ENCODE measurements around the gene TRAPPC10. TPM values are rescaled to one million over a fixed set of nuclear protein-coding genes. Genes with fewer than 3 reads are reported as not detected.
A peak's percentile ranks its signal among the peaks of the same experiment; 100 is the strongest.

TRAPPC10 gene
- total RNA-seq, 1 experiment from 2014 or later: 32.9 TPM

DNA sequence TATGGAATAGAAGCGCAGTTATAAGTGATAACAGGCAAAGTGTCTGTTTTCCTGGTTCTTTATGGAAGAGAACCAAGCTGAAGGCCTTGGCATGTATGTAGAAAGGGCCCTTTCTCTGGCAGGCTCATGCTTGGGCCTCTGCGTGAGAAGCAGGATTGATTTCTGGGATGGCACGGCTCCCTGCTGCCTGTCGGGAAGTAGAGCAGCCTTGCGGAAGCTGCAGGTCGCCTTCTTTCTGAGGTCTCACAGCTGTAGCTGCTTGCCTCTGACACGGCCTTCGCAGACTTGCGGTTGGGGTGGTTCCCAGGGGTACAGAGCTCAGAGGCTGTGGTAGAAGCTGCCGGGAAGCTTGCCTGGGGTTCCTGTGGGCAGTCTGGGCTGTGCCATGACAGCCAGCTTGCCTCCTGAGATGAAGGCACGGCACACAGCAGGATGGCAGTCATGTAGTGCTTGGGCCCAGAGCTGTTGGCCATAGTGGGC lies 39.4 kb downstream of the TRAPPC10 start:
- no peaks in the 10 kb centered on the region for H3K9me3 ChIP-seq (ENCODE audit: control insufficient read depth, low read depth, low read length)
- no peaks in the 10 kb centered on the region for H3K27me3 ChIP-seq (ENCODE audit: insufficient read depth, low read length)
- no peak overlapping the region for H3T11ph ChIP-seq (ENCODE audit: low read length)
- H4K5ac ChIP-seq (ENCODE audit: insufficient read length, low read depth, low read length): no peak overlapping the region
- H3K9me3 Mint-ChIP-seq: no peaks in the 10 kb centered on the region
- H3K23ac ChIP-seq (ENCODE audit: insufficient read length, low read depth, low read length): no peak overlapping the region
- no peaks in the 10 kb centered on the region for H3K23me2 ChIP-seq (ENCODE audit: insufficient read length, low read depth, low read length, poor library complexity, severe bottlenecking)
- H3K9ac ChIP-seq (ENCODE audit: extremely low read depth, insufficient read length, low read length): no peak overlapping the region
- H3K27ac Mint-ChIP-seq: peak overlapping the region in 2 of 3 experiments; percentile 44 to 71; a peak in 2 of 7 replicates
- no peak overlapping the region for H3K27ac ChIP-seq (ENCODE audit: insufficient read length, low read depth, low read length)
- no peak overlapping the region for H2BK120ac ChIP-seq (ENCODE audit: low read depth, low read length, poor library complexity, severe bottlenecking)
- TF ChIP-seq, protein P1, sequence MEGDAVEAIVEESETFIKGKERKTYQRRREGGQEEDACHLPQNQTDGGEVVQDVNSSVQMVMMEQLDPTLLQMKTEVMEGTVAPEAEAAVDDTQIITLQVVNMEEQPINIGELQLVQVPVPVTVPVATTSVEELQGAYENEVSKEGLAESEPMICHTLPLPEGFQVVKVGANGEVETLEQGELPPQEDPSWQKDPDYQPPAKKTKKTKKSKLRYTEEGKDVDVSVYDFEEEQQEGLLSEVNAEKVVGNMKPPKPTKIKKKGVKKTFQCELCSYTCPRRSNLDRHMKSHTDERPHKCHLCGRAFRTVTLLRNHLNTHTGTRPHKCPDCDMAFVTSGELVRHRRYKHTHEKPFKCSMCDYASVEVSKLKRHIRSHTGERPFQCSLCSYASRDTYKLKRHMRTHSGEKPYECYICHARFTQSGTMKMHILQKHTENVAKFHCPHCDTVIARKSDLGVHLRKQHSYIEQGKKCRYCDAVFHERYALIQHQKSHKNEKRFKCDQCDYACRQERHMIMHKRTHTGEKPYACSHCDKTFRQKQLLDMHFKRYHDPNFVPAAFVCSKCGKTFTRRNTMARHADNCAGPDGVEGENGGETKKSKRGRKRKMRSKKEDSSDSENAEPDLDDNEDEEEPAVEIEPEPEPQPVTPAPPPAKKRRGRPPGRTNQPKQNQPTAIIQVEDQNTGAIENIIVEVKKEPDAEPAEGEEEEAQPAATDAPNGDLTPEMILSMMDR (conservative IDR thresholded peaks at IDR 0.05): no peak
- no peak overlapping the region for H3K4me2 ChIP-seq (ENCODE audit: insufficient read depth, insufficient read length, low read length)
- H3K18ac ChIP-seq (ENCODE audit: insufficient read length, low read depth, low read length): no peak overlapping the region
- no peak overlapping the region for H2BK20ac ChIP-seq (ENCODE audit: low read depth, low read length, poor library complexity, severe bottlenecking)
- no CpG with 5 or more reads among the region's 11 CpGs for WGBS (ENCODE audit: extremely low coverage, insufficient read length, low lambda C conversion rate)
- H4K91ac ChIP-seq (ENCODE audit: insufficient read length, low read depth, low read length): no peak overlapping the region
- no peaks in the 10 kb centered on the region for H3K4me1 ChIP-seq (ENCODE audit: insufficient read depth, low read length)
- no peak overlapping the region for H2AFZ ChIP-seq (ENCODE audit: low read length)
- DNase-seq: no peak
- H3K4me3 Mint-ChIP-seq: no peak overlapping the region
- H3K4ac ChIP-seq (ENCODE audit: low read depth, low read length): no peak overlapping the region
- no peaks in the 10 kb centered on the region for H3K4me1 Mint-ChIP-seq
- no peak overlapping the region for H3K56ac ChIP-seq (ENCODE audit: insufficient read length, low read depth, low read length)
- H3K36me3 Mint-ChIP-seq (ENCODE audit: insufficient read depth in 1 of 3, low read depth in 3 of 3): peaks cover 3 to 26% (median 23%) of the 10 kb centered on the region in 3 experiments; a peak in 6 of 7 replicates
- H4K20me1 ChIP-seq (ENCODE audit: control insufficient read depth, insufficient read depth, insufficient read length): peaks cover 4% of the 10 kb centered on the region
- no peak overlapping the region; the same call in 1 of the 2 replicates for H3K14ac ChIP-seq (ENCODE audit: insufficient read depth, low read length)
- H4K8ac ChIP-seq (replicated peaks; ENCODE audit: insufficient read length, low read depth, low read length): no peak overlapping the region
- H2AK5ac ChIP-seq (ENCODE audit: insufficient read length, low read length): no peak overlapping the region
- no peaks in the 10 kb centered on the region for H3K79me1 ChIP-seq (ENCODE audit: insufficient read depth, low read depth, low read length, poor library complexity, severe bottlenecking)
- no peak overlapping the region for H2BK15ac ChIP-seq (ENCODE audit: low read depth, low read length)
- peaks cover 1% of the 10 kb centered on the region; the same call in 1 of the 2 replicates for H3K79me2 ChIP-seq (ENCODE audit: insufficient read depth, low read length)
- no peak overlapping the region for H2BK5ac ChIP-seq (ENCODE audit: insufficient read length, low read length)
- H2BK12ac ChIP-seq (ENCODE audit: insufficient read length, low read depth, low read length): no peak overlapping the region
- no peaks in the 10 kb centered on the region for H3K27me3 Mint-ChIP-seq (ENCODE audit: low read depth)

Measured in H9 (cell line).